Activated naive CD8-positive, alpha-beta T cell treated with anti-CD3 and anti-CD28 coated beads for 36 hours (primary cell): ENCODE data around the gene TRPC4AP. TPM values are rescaled to one million over a fixed set of nuclear protein-coding genes. Genes with fewer than 3 reads are reported as not detected.
A peak's percentile ranks its signal among the peaks of the same experiment; 100 is the strongest.

Experiments used
- DNase-seq: peaks from one replicate; pipeline ENCODE4 v3.0.0; 2021
- H3K27ac Mint-ChIP-seq: one replicate; pipeline ENCODE4 v1.8.0; 2022; ENCODE audit warnings: mild to moderate bottlenecking, moderate library complexity, mixed read lengths
- H3K27me3 Mint-ChIP-seq: one replicate; pipeline ENCODE4 v1.8.0; 2022; ENCODE audit warnings: mild to moderate bottlenecking, mixed read lengths
- H3K36me3 Mint-ChIP-seq: one replicate; pipeline ENCODE4 v1.8.0; 2021; ENCODE audit warnings: mild to moderate bottlenecking, mixed read lengths
- H3K4me1 Mint-ChIP-seq: one replicate; pipeline ENCODE4 v1.8.0; 2021; ENCODE audit warnings: mixed read lengths
- H3K4me3 Mint-ChIP-seq: one replicate; pipeline ENCODE4 v1.8.0; 2022; ENCODE audit warnings: mild to moderate bottlenecking, moderate library complexity, mixed read lengths
- H3K9me3 Mint-ChIP-seq: one replicate; pipeline ENCODE4 v1.8.0; 2022; ENCODE audit warnings: mixed read lengths
- total RNA-seq, 2 experiments: library from RNA; stranded (reverse); gene quantifications; one replicate each; pipeline ENCODE4 v1.2.3, GENCODE V29; 2021

The TRPC4AP gene
- total RNA-seq, 2 experiments from 2014 or later, result 39.6 to 43.1 TPM

GRCh38 chr20:35000311-35000921 is 92.2 kb downstream of the TRPC4AP start:
- no peak for DNase-seq
- H3K27me3 Mint-ChIP-seq, result no peaks in the 10 kb centered on the region
- no peaks in the 10 kb centered on the region for H3K4me1 Mint-ChIP-seq
- peaks cover 14% of the 10 kb centered on the region for H3K36me3 Mint-ChIP-seq
- no peak overlapping the region for H3K4me3 Mint-ChIP-seq
- H3K27ac Mint-ChIP-seq, result no peak overlapping the region
- H3K9me3 Mint-ChIP-seq, result no peaks in the 10 kb centered on the region

- Mint-ChIP-seq H3K36me3 (peaks cover 14% of the 10 kb centered on the region), H3K27ac (no peak overlapping the region), H3K9me3 (no peaks in the 10 kb centered on the region), H3K27me3 (no peaks in the 10 kb centered on the region), H3K4me1 (no peaks in the 10 kb centered on the region), H3K4me3 (no peak overlapping the region)
- no peak for DNase-seq
These were observed 92.8 kb downstream of the TRPC4AP start for GRCh38 chr20:34999782-35000181.

GRCh38 chr20:34999021-34999451 is 93.6 kb downstream of the TRPC4AP start:
- Mint-ChIP-seq H3K27me3 (no peaks in the 10 kb centered on the region), H3K4me3 (no peak overlapping the region), H3K36me3 (peaks cover 12% of the 10 kb centered on the region), H3K9me3 (no peaks in the 10 kb centered on the region), H3K4me1 (no peaks in the 10 kb centered on the region), H3K27ac (no peak overlapping the region)
- DNase-seq, result no peak

- Mint-ChIP-seq H3K36me3 (peaks cover 12% of the 10 kb centered on the region), H3K9me3 (no peaks in the 10 kb centered on the region), H3K27ac (no peak overlapping the region), H3K4me1 (no peaks in the 10 kb centered on the region), H3K4me3 (no peak overlapping the region), H3K27me3 (no peaks in the 10 kb centered on the region)
- no peak for DNase-seq
These were observed 94.2 kb downstream of the TRPC4AP start for GRCh38 chr20:34998331-34998950.

GRCh38 chr20:34997774-34998173 is 94.8 kb downstream of the TRPC4AP start:
- no peaks in the 10 kb centered on the region for H3K4me1 Mint-ChIP-seq
- H3K36me3 Mint-ChIP-seq, result peaks cover 12% of the 10 kb centered on the region
- H3K9me3 Mint-ChIP-seq, result no peaks in the 10 kb centered on the region
- DNase-seq, result no peak
- no peak overlapping the region for H3K4me3 Mint-ChIP-seq
- H3K27me3 Mint-ChIP-seq, result no peaks in the 10 kb centered on the region
- peak overlapping the region; percentile 50 for H3K27ac Mint-ChIP-seq

- no peak overlapping the region for H3K4me3 Mint-ChIP-seq
- peaks cover 12% of the 10 kb centered on the region for H3K36me3 Mint-ChIP-seq
- H3K9me3 Mint-ChIP-seq, result no peaks in the 10 kb centered on the region
- peak; percentile 25 for DNase-seq
- H3K27me3 Mint-ChIP-seq, result no peaks in the 10 kb centered on the region
- H3K4me1 Mint-ChIP-seq, result no peaks in the 10 kb centered on the region
- H3K27ac Mint-ChIP-seq, result no peak overlapping the region
These were observed 95.5 kb downstream of the TRPC4AP start for GRCh38 chr20:34997131-34997561.

- peaks cover 10% of the 10 kb centered on the region for H3K36me3 Mint-ChIP-seq
- H3K27ac Mint-ChIP-seq, result no peak overlapping the region
- no peaks in the 10 kb centered on the region for H3K4me1 Mint-ChIP-seq
- no peak for DNase-seq
- H3K4me3 Mint-ChIP-seq, result no peak overlapping the region
- no peaks in the 10 kb centered on the region for H3K9me3 Mint-ChIP-seq
- H3K27me3 Mint-ChIP-seq, result no peaks in the 10 kb centered on the region
These were observed 96.2 kb downstream of the TRPC4AP start for GRCh38 chr20:34996243-34997028.

GRCh38 chr20:34995696-34996095 is 96.9 kb downstream of the TRPC4AP start:
- Mint-ChIP-seq H3K27ac (no peak overlapping the region), H3K36me3 (peaks cover 8% of the 10 kb centered on the region), H3K4me1 (no peaks in the 10 kb centered on the region), H3K4me3 (no peak overlapping the region), H3K27me3 (no peaks in the 10 kb centered on the region), H3K9me3 (no peaks in the 10 kb centered on the region)
- no peak for DNase-seq

GRCh38 chr20:34995192-34995591 is 97.4 kb downstream of the TRPC4AP start:
- Mint-ChIP-seq H3K4me3 (no peak overlapping the region), H3K9me3 (no peaks in the 10 kb centered on the region), H3K4me1 (no peaks in the 10 kb centered on the region), H3K27me3 (no peaks in the 10 kb centered on the region), H3K36me3 (peaks cover 8% of the 10 kb centered on the region), H3K27ac (no peak overlapping the region)
- DNase-seq, result no peak

GRCh38 chr20:34994509-34995131 is 98.0 kb downstream of the TRPC4AP start:
- DNase-seq, result no peak
- Mint-ChIP-seq H3K9me3 (no peaks in the 10 kb centered on the region), H3K27ac (no peak overlapping the region), H3K4me1 (no peaks in the 10 kb centered on the region), H3K27me3 (no peaks in the 10 kb centered on the region), H3K4me3 (no peak overlapping the region), H3K36me3 (peaks cover 8% of the 10 kb centered on the region)

- no peak overlapping the region for H3K27ac Mint-ChIP-seq
- no peak for DNase-seq
- no peak overlapping the region for H3K4me3 Mint-ChIP-seq
- H3K36me3 Mint-ChIP-seq, result peaks cover 7% of the 10 kb centered on the region
- no peaks in the 10 kb centered on the region for H3K4me1 Mint-ChIP-seq
- H3K9me3 Mint-ChIP-seq, result no peaks in the 10 kb centered on the region
- no peaks in the 10 kb centered on the region for H3K27me3 Mint-ChIP-seq
These were observed 98.6 kb downstream of the TRPC4AP start for GRCh38 chr20:34993941-34994508.

- H3K27ac Mint-ChIP-seq, result no peak overlapping the region
- no peaks in the 10 kb centered on the region for H3K4me1 Mint-ChIP-seq
- H3K9me3 Mint-ChIP-seq, result no peaks in the 10 kb centered on the region
- no peaks in the 10 kb centered on the region for H3K27me3 Mint-ChIP-seq
- DNase-seq, result no peak
- H3K36me3 Mint-ChIP-seq, result peaks cover 4% of the 10 kb centered on the region
- no peak overlapping the region for H3K4me3 Mint-ChIP-seq
These were observed 99.7 kb downstream of the TRPC4AP start for GRCh38 chr20:34992751-34993417.

GRCh38 chr20:34990661-34991214 is 101.9 kb downstream of the TRPC4AP start:
- Mint-ChIP-seq H3K27me3 (no peaks in the 10 kb centered on the region), H3K27ac (no peak overlapping the region), H3K36me3 (no peaks in the 10 kb centered on the region), H3K4me3 (no peak overlapping the region), H3K9me3 (no peaks in the 10 kb centered on the region), H3K4me1 (no peaks in the 10 kb centered on the region)
- DNase-seq, result no peak

GRCh38 chr20:34990231-34990630 is 102.4 kb downstream of the TRPC4AP start:
- Mint-ChIP-seq H3K27me3 (no peaks in the 10 kb centered on the region), H3K9me3 (no peaks in the 10 kb centered on the region), H3K27ac (no peak overlapping the region), H3K36me3 (no peaks in the 10 kb centered on the region), H3K4me3 (no peak overlapping the region), H3K4me1 (no peaks in the 10 kb centered on the region)
- DNase-seq, result no peak
